HUDEP-2 (cell line): ENCODE results near the gene NEURL1B.

ENCODE experiments used
- DNase-seq, 76 experiments: peaks; one replicate each; lab custom pipeline; 2025; ENCODE audit not compliant: unreplicated experiment in 76 of 76; lab: John Stamatoyannopoulos, UW

Gene NEURL1B

GRCh38 chr5:172633403-172633970 is 7.6 kb upstream of the NEURL1B start:
- no peak for DNase-seq

- DNase-seq, result no peak
These were observed 6.8 kb upstream of the NEURL1B start for GRCh38 chr5:172634106-172634899.

- no peak for DNase-seq
These were observed 6.0 kb upstream of the NEURL1B start for GRCh38 chr5:172635038-172635437.

DNA sequence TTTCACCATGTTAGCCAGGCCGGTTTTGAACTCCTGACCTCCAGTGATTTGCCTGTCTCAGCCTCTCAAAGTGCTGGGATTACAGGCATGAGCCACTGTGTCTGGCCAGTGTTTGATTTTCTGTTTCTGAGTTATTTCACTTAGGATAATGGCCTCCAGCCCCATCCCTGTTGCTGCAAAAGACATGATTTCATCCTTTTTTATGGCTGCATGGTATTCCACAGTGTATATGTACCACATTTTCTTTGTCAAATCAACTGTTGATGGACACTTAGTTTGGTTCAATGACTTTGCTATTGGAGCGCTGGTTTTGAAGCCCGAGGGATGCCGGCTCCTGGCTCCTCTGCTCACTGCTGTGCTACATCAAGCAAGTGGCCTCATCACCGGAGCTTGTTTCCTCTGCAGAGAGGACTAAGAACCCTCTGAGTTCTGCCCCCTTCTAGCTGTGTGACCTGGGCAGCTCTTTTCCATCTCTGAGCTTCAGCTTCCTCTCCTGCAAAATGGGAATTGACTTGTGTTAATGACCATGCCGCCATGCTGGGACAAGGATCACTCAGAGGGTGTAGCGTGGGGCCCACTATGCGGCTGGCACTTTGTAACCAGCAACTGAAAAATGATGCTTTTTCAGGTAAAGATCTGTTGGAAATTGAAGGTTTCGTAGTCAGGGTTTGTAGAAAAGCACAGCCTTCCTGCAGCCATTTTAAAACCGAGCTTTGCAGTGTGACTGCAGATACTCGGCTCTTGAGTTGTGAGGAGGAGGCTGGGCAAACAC is 4.6 kb upstream of the NEURL1B start:
- no peak for DNase-seq

DNA sequence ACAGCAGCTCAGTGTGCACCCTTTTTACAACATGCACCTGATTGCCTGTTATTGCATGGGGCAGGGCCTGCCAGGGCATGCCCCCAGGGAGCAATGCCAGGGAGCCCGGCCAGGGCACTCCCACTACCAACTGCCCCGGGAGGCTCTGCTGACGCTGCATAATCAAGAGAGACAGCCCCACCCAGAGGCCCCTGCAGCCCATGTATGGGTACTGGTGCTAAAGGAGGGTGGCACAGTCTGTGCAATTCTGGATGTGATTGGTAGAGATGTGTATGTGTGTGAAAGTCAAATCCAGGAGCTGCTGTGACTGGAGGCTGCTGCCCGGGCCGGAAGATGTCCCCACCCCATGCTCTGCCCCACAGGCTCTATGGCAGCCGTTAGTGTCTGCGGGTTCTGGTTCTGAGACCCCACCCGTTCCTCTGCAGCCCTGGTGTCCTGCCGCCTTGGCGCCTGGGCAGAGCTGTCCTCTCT is 3.9 kb upstream of the NEURL1B start:
- DNase-seq, result peak in 16 of 76 experiments; percentile 3 to 31 (median 12)

GRCh38 chr5:172637740-172638139 is 3.3 kb upstream of the NEURL1B start:
- DNase-seq, result no peak

DNA sequence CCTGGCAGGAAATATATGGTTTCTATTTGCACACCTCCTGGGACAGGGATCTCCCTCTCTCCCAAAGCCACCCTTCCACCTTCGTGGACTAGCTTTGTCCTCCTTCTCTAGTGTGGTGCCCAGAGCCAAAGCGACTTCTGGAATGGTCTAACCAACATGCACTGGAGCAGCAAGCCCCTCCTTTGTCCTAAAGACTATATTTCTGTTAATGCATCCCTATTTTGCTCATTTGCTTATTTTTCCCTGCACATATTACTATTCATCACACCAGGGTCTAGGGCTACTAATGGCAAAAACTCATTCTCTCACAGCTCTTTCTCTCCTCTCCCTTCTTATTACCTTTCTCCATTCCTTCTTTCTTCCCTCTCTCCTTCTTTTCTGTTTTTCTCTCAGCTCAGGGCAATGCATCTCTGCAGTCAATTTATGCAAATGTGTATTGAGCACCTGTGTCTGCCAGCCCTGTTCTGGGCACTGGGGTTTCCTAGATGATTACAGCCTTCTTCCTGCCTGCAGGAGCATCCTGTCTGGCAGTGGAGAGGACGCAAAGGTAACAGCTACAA is 2.8 kb upstream of the NEURL1B start:
- no peak for DNase-seq

DNA sequence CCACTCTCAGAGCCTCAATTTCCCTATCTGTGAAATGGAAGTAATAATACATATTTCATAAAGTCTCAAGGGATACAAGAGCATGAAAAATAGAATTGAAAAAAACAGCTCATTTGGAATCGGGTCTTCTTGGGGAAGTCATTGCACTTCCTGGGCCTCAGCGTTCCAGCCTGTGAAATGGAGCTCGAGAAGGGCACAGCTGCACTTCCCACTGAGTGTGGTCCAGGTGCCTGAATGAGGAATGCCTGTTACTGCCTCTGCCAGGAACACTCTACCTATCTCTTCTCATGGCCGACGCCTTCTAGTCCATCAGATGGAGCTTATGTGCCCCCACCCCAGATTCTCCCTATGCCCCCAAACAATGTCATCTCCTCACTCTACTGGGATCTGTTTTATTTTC is 924 bp upstream of the NEURL1B start:
- DNase-seq, result no peak

GRCh38 chr5:172641359-172642050 is 442 bp downstream of the NEURL1B start:
- no peak for DNase-seq

DNA sequence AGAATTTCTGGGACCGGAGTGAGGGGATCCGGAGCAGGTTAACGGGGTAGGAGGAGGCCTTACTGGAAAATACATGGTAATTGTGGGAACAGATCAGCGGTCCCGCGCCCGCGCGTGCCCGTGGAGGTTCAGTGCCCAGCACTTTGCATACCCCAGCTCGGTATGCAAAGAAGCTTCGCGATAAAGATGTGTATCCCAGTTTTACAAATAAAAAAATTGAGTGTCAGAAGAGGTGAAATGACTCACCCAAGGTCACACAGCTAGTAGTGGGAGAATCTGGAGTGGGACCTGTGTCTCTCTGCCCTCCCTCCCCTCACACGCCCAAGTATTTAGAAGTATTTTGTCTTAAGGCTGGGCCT is 967 bp downstream of the NEURL1B start:
- no peak for DNase-seq

GRCh38 chr5:172642486-172642885 is 1.4 kb downstream of the NEURL1B start:
- DNase-seq, result no peak

DNA sequence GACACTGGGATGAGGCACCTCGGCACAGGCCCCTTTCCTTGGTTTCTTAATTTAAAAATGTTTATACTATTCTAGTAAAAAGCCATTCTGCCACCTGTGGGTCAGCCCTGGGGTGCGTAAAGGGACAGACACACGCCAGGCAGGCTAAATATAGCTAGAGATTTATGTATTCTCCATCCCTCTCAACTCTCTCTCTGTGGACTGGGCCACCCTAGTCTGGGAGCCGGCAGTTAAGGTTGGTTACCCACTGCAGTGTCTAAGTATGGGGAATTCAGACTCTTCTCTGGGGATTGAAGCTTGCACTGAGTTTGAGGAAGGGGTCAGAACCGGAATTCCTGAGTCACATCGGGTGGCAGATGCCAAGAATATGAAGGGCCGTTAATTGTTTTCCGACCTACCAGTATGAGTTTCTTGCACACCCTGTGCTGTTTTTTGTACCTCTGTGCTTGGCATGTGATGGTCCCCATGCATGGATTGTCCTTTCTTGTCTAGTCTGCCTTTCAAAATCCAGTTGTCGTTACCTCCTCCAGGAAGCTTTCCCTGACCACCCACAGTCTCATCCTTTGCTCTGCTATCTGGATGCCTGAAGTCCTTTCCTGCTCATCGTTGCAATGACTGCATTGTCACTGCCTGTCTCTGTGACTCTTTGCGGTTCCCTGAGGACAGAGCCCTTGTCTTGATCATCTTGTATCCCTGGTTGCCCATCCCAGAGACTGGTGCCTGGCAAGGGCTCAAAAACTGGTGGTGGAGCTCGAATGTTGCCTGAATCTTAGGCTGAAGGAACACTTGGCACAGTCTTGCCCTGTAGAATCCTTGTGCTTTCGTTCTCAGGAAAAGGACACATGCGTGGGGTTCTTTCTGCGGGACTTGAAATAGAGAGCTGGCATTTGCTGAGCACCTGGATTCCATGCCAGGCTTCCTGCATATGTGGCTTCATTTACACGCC is 2.1 kb downstream of the NEURL1B start:
- no peak for DNase-seq

- DNase-seq, result no peak
These were observed 3.2 kb downstream of the NEURL1B start for GRCh38 chr5:172644266-172644665.

GRCh38 chr5:172644711-172645110 is 3.6 kb downstream of the NEURL1B start:
- no peak for DNase-seq

DNA sequence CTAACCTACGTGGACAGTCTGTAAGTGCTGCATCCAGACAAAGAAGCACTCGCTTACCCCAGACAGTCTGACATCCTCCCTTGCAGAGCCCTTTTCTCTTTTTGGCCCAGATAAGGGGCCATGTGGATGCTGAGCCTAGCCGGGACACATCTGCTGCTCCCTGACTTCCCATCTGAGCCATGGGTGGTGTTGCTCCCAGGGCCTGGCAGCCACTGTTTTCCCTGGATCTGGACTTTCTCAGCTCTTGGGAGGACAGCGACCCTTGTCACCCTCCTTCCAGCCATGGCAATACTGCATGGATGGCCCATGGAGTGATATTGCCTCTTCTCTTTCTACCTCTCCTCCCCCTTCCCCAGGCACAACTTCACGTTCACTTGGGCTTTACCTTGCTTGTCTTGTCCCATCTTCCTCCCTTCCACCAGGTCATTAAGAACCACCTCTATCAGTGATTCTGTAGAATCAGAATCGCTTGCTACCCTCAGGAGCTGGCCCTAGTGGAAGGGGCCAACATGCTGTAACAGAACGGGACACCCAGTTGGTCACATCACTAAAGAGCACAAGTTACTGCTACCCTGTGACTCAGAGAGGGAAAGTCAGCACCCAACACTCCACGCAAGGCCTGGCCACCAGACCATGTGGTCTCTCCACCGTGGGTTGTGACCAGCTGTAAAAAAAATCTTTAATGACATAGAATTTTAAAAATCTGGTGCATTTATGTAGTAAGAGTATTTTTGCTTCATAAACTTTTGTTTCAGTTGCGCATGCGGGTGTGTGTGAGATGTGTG is 4.4 kb downstream of the NEURL1B start:
- DNase-seq, result no peak

GRCh38 chr5:172646716-172647285 is 5.7 kb downstream of the NEURL1B start:
- DNase-seq, result no peak

- no peak for DNase-seq
These were observed 6.4 kb downstream of the NEURL1B start for GRCh38 chr5:172647352-172648012.

DNA sequence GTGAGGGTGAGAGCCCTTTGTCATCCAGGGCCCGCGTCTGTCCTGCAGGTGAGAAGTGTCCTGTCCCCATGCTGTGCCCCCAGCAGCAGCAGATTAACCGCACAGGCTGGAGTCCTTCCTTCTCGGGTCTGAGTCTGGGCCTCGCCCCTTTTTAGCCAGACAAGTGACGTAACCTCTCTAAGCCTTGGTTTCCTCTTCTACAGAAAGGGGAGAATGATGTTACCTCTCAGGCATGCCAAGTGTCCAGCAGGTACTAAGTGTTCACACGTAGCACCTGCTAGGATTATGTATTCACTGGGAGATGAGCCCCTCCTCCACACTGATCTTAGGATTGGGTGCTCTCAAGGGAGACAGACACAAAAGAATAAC is 6.9 kb downstream of the NEURL1B start:
- no peak for DNase-seq
